ENCODE data around the gene CMKLR1. TPM values are rescaled to one million over a fixed set of nuclear protein-coding genes. Genes with fewer than 3 reads are reported as not detected.
A peak's percentile ranks its signal among the peaks of the same experiment; 100 is the strongest.

Gene CMKLR1
- total and polyA plus RNA-seq, 10 of the 15 experiments (the other 5 are each of a cell fraction or from before 2014, with no cell fraction given) = 13.8 to 52.3 (median 26.2) TPM

GRCh38 chr12:108333898-108334699, 5.0 kb downstream of the CMKLR1 start (continued):
- TF ChIP-seq IKZF2 (IDR thresholded peaks at IDR 0.05) (peak; percentile 78 to 80), YY1 (IDR thresholded peaks at IDR 0.05; ENCODE audit: low read depth, low read length) (no peak), GATAD2B (conservative IDR thresholded peaks at IDR 0.05; ENCODE audit: low read depth) (peak; percentile 78), MEF2B (IDR thresholded peaks at IDR 0.05; ENCODE audit: partially characterized antibody, poor library complexity, severe bottlenecking) (peak; percentile 88), POU2F2 (IDR thresholded peaks at IDR 0.05; ENCODE audit: borderline replicate concordance, low read depth, low read length) (peak; percentile 75; the same call in 1 of the 3 replicates), STAT1 (conservative IDR thresholded peaks at IDR 0.05) (0 out of 2 replicates have a peak, but pooled peaks have one; percentile 47), SKIL (IDR thresholded peaks at IDR 0.05; ENCODE audit: low read depth, poor library complexity, severe bottlenecking) (peak; percentile 16)
- TF ChIP-seq, protein P1, sequence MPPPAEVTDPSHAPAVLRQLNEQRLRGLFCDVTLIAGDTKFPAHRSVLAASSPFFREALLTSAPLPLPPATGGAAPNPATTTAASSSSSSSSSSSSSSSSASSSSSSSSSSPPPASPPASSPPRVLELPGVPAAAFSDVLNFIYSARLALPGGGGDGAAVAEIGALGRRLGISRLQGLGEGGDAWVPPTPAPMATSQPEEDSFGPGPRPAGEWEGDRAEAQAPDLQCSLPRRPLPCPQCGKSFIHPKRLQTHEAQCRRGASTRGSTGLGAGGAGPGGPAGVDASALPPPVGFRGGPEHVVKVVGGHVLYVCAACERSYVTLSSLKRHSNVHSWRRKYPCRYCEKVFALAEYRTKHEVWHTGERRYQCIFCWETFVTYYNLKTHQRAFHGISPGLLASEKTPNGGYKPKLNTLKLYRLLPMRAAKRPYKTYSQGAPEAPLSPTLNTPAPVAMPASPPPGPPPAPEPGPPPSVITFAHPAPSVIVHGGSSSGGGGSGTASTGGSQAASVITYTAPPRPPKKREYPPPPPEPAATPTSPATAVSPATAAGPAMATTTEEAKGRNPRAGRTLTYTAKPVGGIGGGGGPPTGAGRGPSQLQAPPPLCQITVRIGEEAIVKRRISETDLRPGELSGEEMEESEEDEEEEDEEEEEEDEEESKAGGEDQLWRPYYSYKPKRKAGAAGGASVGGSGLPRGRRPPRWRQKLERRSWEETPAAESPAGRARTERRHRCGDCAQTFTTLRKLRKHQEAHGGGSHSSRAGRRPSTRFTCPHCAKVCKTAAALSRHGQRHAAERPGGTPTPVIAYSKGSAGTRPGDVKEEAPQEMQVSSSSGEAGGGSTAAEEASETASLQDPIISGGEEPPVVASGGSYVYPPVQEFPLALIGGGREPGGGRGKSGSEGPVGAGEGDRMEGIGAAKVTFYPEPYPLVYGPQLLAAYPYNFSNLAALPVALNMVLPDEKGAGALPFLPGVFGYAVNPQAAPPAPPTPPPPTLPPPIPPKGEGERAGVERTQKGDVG (CRISPR knock-in tag; IDR thresholded peaks at IDR 0.05) = no peak
- TF ChIP-seq, protein P2, sequence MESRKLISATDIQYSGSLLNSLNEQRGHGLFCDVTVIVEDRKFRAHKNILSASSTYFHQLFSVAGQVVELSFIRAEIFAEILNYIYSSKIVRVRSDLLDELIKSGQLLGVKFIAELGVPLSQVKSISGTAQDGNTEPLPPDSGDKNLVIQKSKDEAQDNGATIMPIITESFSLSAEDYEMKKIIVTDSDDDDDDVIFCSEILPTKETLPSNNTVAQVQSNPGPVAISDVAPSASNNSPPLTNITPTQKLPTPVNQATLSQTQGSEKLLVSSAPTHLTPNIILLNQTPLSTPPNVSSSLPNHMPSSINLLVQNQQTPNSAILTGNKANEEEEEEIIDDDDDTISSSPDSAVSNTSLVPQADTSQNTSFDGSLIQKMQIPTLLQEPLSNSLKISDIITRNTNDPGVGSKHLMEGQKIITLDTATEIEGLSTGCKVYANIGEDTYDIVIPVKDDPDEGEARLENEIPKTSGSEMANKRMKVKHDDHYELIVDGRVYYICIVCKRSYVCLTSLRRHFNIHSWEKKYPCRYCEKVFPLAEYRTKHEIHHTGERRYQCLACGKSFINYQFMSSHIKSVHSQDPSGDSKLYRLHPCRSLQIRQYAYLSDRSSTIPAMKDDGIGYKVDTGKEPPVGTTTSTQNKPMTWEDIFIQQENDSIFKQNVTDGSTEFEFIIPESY (IDR thresholded peaks at IDR 0.05) = no peak
